ENCODE measurements around the gene SPATS2.
A peak's percentile ranks its signal among the peaks of the same experiment; 100 is the strongest.

Gene SPATS2

DNA sequence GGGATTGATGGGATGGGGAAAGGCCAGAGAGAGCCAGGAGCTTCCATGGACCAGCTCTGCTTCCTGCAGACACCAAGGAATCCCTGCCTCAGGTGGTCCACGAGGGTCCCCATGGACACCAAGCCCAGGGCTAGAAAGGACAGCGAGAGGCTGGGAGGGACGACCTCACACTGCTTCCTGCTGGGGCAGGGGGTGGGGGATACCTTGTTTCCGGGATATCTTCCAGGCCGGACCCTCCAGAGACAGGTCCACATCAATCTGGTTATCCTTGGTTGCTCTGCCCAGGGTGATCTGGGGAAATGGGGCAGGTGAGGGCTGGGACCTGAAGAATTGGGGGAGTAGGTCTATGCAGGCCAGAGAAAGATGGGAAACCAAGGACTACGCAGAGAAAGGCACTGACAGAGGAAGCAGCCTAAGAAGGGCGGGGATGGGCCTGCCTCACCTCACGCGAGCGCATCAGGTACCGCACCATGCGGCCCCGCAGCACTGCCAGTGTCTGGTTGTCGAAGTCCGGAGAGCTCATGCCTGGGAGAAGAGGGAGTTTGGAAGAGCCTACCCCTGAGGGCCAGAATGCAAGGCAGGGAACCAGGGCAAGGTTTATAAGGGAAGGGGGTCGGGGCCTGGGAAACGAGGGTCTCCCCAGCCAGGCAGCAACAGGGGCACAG, 191.9 kb downstream of the SPATS2 start:
- no peak for DNase-seq

DNA sequence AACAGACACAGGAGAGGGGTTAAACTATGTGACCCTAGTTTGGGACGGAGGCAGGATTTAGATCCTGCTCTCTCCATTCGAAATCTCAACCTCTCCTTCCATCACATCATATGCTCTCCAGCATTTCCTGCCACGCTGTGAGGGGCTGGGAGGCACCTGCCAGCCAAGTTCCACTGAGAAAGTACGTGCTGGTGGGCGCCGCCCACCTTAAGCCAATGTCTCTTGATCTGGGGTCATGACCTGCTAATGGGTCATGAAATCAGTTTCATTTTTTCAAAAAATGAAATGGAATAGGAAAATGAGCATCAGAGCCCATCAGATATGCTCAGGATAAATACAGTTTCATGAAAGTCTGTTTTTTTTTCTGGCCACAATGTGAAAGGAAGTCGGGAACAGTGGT, 193.4 kb downstream of the SPATS2 start:
- DNase-seq, result no peak

DNA sequence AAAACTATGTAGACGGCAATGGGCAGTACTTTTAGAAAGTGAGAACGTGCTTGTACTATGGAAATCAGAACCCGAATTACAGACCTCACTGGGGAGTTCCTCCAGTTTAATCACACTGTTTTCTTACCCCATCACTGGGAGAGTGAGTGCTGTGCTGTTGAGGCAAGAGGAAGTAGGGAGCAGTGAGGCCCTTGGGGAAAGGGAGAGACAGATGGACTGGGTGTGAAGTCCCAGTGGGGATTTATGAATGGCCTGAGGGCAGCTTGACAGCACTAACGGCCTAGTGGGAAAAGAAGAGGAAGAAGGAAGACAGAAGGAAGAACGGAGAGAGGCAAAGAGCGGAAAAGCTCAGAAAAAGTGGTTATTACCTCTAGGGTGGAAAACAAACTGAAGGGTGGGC, 195.0 kb downstream of the SPATS2 start:
- no peak for DNase-seq

- DNase-seq, result no peak
Measured at GRCh38 chr12:49562831-49563230, 195.6 kb downstream of the SPATS2 start.

DNA sequence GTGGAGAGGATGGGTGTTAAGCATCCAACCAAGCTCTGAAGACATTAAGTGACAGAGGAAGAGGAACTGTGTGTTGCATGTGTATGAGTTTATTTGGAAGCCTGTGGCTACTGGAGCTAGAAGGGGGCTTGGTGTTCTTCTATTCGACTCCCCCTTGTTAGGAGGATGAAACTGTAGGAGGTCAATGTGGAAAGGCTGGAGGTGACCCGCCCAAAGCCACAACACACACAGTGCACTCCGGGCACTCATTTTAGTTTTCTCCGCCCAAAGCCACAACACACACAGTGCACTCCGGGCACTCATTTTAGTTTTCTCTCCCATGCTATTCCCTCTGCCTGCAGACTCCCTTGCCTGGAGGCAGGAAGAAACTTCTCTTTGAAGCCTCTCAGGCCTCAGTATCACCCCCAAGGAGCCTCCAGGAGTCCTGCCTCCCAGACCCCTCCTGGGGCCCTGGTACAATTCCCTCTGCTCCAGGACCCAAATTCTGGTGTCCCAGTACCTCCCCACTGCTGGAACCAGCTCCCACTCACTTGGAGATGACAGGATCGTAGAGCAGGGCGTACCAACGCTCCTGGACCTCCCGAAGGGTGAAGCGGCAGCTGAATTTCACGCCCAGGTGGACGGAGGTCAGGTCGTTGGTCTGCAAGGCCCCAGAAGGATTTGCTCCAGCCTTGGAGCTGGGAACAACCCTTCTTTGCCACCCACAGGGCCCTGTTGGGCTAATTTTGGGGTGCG, 196.9 kb downstream of the SPATS2 start:
- DNase-seq, result no peak

DNA sequence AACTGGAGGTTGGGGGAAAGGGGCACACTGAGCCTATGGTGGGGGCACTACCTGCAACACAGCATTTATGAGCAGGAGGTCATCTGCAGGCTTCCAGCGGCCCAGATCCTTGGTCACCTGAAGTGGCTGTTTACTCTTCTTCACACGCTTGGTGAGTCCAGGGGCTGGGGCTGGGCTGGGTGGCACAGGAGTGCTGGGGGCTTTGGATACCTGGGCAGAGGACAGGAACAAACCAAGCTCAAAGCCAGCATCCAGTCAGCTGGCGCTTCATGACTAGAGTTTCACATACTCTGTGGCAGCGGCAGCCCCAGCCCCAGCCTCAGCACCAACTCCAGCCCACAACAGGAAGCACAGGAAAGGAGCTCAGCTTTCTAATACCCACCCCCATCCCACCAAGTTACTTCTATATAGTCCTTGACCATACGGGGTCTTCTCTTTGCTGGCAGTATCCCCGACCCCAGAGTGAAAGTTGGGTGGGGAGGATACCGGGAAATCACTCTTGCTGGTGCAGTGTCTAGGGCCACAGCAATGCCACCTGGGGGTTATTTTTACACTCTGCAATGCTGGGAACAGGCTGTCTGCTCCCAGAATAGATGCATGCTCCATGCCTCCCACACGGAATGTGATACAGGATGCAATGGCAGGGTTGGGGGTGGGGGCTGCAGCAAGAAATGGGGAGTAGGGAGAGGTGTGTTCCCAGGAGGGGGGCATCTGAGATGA, 197.6 kb downstream of the SPATS2 start:
- DNase-seq, result no peak

DNA sequence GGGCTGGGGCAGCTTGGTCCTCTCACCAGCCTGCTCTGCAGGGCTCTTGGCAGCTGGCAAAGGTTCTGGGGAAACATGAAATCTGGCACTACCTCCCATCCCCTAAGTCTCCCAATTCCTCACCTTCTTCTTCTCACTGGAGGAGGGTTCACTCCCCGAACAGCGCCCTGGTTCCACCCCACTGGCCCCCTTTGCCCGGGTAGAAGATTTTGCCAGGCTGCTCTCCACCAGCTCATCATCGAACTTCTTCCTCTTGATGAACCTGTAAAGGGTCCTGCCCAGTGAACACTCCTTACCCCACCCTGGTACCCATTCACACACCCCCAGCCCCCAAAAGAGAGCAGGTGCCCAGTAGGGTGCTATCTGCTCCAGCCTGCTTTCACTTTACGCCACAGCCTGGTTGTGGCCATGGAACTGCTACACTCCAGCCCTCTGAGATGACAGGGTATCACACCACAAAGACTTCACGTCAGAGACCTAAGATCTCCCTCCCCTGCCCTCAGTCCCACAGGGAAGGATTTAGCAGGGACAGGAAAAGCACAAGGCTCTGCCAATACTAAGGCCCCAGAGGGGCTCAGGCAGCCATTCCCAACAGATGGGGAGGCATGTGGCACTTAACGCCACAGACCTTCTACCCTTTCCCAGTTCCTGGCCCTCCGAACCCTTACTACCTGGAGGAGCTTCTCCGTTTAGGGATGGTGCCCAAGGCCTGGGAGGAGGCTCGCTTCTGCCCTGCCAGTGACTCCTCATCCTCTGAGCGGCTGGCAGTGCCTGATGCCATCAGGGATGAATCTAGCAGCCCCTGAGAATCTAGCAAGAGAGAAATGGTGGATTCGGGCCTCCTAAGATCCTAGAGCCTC, 198.4 kb downstream of the SPATS2 start:
- DNase-seq, result no peak

- no peak for DNase-seq
Measured at GRCh38 chr12:49566361-49566760, 199.1 kb downstream of the SPATS2 start.

DNA sequence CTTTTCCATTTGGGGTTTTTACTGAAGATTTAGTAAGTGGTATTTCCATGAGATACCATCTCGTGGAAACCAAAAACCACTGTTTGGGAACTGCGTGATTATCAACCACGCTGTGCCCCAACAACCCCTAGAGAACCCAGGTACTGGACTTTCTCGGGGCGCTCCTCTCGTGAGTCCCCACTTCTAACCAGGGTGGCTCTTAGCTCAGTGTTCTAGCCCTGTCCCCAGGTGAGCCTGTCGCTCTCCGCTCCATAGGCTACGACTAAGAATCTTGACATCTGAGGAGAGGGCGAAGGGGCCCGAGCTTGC, 200.0 kb downstream of the SPATS2 start:
- DNase-seq, result no peak

DNA sequence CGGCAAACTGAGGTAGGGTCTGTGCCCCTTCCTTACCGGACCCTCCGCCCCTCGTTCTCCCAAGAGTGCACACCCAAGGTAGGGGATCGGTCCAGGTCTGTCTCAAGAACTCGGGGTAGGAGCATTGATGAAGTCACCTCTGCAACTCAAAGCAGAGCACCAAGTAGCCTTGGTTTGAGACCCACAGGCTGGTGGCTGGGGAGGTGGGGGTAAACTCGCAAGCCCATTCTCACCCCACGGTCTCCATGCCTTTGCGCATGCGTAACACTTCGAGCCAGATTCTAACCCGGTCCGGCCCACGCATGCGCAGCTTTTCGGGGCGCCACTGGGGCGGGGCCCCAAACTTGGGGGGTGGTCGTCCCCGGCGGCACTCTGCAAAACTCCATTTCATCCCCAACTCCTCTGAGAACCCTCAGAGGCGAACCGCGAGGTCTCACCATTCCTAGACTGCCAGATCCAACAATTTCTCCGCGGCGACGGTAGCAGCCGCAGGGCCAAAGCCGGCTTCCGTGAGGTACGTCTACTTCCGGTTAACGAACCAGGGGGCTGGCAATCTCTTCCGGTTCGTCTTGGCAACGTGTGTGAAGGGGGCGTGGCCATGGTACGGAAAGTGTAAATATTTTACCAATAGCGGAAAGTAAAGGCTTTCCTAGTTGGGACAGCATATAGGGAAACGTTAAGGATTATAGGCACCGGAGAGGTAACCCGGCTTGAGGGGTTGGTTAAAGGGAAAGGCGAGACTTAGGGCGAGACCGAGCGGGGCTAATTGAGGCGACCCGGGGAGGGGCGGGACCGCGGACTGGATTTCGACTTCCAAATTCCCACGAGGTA, 200.6 kb downstream of the SPATS2 start, which contains the start of gene MCRS1:
TSS of gene MCRS1 (minus strand) at position 532 of the 831 bp plus-strand sequence. CDS start 1,411 bp downstream, outside the sequence.
- peak; percentile 87 for DNase-seq

DNA sequence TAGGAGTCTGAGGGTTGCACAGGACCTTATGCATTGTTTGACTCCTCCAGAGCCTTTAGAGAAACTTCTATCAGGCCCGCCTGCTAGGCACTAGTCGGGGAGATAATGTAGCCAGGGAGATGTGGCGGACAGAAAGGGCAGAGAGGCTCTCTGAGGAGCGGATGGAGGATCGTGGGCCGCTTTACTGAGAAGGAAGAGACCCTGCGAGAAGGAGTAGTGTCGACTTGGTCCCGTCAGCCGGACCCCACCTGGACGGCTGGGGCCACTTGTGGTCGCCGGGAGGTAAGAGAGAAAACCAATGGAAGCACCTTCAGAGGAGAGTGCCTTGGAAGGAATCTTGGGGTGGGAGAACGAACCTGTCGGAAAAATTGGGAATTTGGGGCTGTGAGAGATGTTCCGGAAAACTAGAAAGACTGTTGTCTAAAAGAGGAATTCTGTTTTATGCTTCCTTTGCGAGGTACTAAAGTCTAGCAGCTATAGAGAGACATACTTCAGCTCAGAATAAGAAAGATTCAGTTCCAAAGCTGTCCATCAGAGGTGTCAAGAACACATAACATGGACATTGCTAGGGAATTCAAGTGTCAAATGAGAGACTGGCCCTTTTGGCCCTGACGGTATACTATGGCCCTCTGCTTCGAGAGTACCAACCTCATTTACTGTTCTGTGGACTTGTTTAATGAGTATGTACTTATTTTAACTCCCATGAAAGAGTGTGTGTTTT, 201.3 kb downstream of the SPATS2 start:
- no peak for DNase-seq
